HUES64 (cell line): ENCODE measurements around the gene CYB561D1.

Experiments used
- H3K27ac ChIP-seq: 2 replicates; pipeline ENCODE4 v1.7.0; 2013; ENCODE audit warnings: low read depth, low read length, inconsistent platforms
- H3K27me3 ChIP-seq: 2 replicates; pipeline ENCODE4 v1.6.1; 2013; ENCODE audit warnings: mild to moderate bottlenecking, low read length; ENCODE audit not compliant: insufficient read depth
- H3K36me3 ChIP-seq: 2 replicates; pipeline ENCODE4 v1.6.1; 2013; ENCODE audit warnings: mild to moderate bottlenecking, low read length; ENCODE audit not compliant: insufficient read depth
- H3K4me1 ChIP-seq: 2 replicates; pipeline ENCODE4 v1.6.1; 2013; ENCODE audit warnings: mild to moderate bottlenecking, low read length, moderate library complexity; ENCODE audit not compliant: insufficient read depth
- H3K4me3 ChIP-seq: 2 replicates; pipeline ENCODE4 v1.5.1; 2013; ENCODE audit warnings: mild to moderate bottlenecking, low read length, moderate library complexity
- H3K9ac ChIP-seq: 2 replicates; pipeline ENCODE4 v1.6.1; 2013; ENCODE audit warnings: mild to moderate bottlenecking, low read depth, low read length
- H3K9me3 ChIP-seq: 2 replicates; pipeline ENCODE4 v1.6.1; 2013; ENCODE audit warnings: low read depth, low read length; ENCODE audit not compliant: insufficient read depth
- WGBS: fragments of 150-250, 120-280 bp; methylation state at CpG from one replicate; pipeline ENCODE4 v1.1.7; 2013; ENCODE audit warnings: missing lambda C conversion rate; 5-methylcytosine and 5-hydroxymethylcytosine counted together

The CYB561D1 gene

GRCh38 chr1:109531826-109532364 is 38.0 kb downstream of the CYB561D1 start:
- Histone ChIP-seq H3K27me3 (no peaks in the 10 kb centered on the region), H3K9ac (no peak overlapping the region), H3K4me1 (peaks cover 9% of the 10 kb centered on the region; the same call in 1 of the 2 replicates), H3K9me3 (no peaks in the 10 kb centered on the region), H3K36me3 (no peaks in the 10 kb centered on the region), H3K27ac (no peak overlapping the region), H3K4me3 (no peak overlapping the region)
- WGBS, result 67% methylated on average over 16 of the region's 16 CpGs

- Histone ChIP-seq H3K27ac (no peak overlapping the region), H3K9ac (no peak overlapping the region), H3K4me3 (peak overlapping the region; percentile 24; the same call in 1 of the 2 replicates), H3K9me3 (no peaks in the 10 kb centered on the region), H3K4me1 (peaks cover 9% of the 10 kb centered on the region; the same call in 1 of the 2 replicates), H3K27me3 (no peaks in the 10 kb centered on the region), H3K36me3 (no peaks in the 10 kb centered on the region)
- WGBS, result 21% methylated on average over 12 of the region's 12 CpGs
Measured at GRCh38 chr1:109532365-109533136, 38.7 kb downstream of the CYB561D1 start.

GRCh38 chr1:109534307-109534858 is 40.5 kb downstream of the CYB561D1 start:
- 81% methylated on average over 1 of the region's 1 CpG for WGBS
- no peak overlapping the region for H3K4me3 ChIP-seq
- H3K9me3 ChIP-seq, result no peaks in the 10 kb centered on the region
- no peak overlapping the region for H3K27ac ChIP-seq
- no peak overlapping the region for H3K9ac ChIP-seq
- no peaks in the 10 kb centered on the region for H3K27me3 ChIP-seq
- H3K4me1 ChIP-seq, result peaks cover 9% of the 10 kb centered on the region; the same call in 1 of the 2 replicates
- no peaks in the 10 kb centered on the region for H3K36me3 ChIP-seq

GRCh38 chr1:109535481-109535880 is 41.6 kb downstream of the CYB561D1 start:
- no peaks in the 10 kb centered on the region for H3K36me3 ChIP-seq
- no peak overlapping the region for H3K4me3 ChIP-seq
- no peaks in the 10 kb centered on the region for H3K9me3 ChIP-seq
- peaks cover 4% of the 10 kb centered on the region; the same call in 1 of the 2 replicates for H3K4me1 ChIP-seq
- WGBS, result 83% methylated on average over 4 of the region's 4 CpGs
- no peak overlapping the region for H3K27ac ChIP-seq
- no peaks in the 10 kb centered on the region for H3K27me3 ChIP-seq
- no peak overlapping the region for H3K9ac ChIP-seq

GRCh38 chr1:109535971-109536491 is 42.1 kb downstream of the CYB561D1 start:
- Histone ChIP-seq H3K9ac (no peak overlapping the region), H3K9me3 (no peaks in the 10 kb centered on the region), H3K4me1 (peaks cover 4% of the 10 kb centered on the region; the same call in 1 of the 2 replicates), H3K36me3 (no peaks in the 10 kb centered on the region), H3K27ac (no peak overlapping the region), H3K4me3 (no peak overlapping the region), H3K27me3 (no peaks in the 10 kb centered on the region)
- 90% methylated on average over 5 of the region's 5 CpGs for WGBS

- Histone ChIP-seq H3K9me3 (no peaks in the 10 kb centered on the region), H3K4me3 (no peak overlapping the region), H3K27ac (no peak overlapping the region), H3K9ac (no peak overlapping the region), H3K4me1 (peaks cover 2% of the 10 kb centered on the region; the same call in 1 of the 2 replicates), H3K36me3 (no peaks in the 10 kb centered on the region), H3K27me3 (no peaks in the 10 kb centered on the region)
- WGBS, result 88% methylated on average over 9 of the region's 9 CpGs
Measured at GRCh38 chr1:109537450-109538178, 43.7 kb downstream of the CYB561D1 start.

- no peak overlapping the region for H3K4me3 ChIP-seq
- H3K9ac ChIP-seq, result no peak overlapping the region
- H3K9me3 ChIP-seq, result no peaks in the 10 kb centered on the region
- H3K4me1 ChIP-seq, result no peaks in the 10 kb centered on the region
- H3K27me3 ChIP-seq, result no peaks in the 10 kb centered on the region
- no peaks in the 10 kb centered on the region for H3K36me3 ChIP-seq
- 91% methylated on average over 8 of the region's 9 CpGs for WGBS
- H3K27ac ChIP-seq, result no peak overlapping the region
Measured at GRCh38 chr1:109538827-109539555, 45.1 kb downstream of the CYB561D1 start.

GRCh38 chr1:109539676-109540075 is 45.8 kb downstream of the CYB561D1 start, which contains the start of gene GPR61:
Gene GPR61 (plus strand): TSS chr1:109539872. CDS start chr1:109543023, 3,151 bp downstream.
- no peak within 1 kb of the TSS for H3K27ac ChIP-seq
- no peaks in the 10 kb centered on the region for H3K9me3 ChIP-seq
- 53% methylated on average over 7 of the region's 7 CpGs for WGBS
- H3K36me3 ChIP-seq, result no peaks in the 10 kb centered on the region
- H3K27me3 ChIP-seq, result no peaks in the 10 kb centered on the region
- no peaks in the 10 kb centered on the region for H3K4me1 ChIP-seq
- H3K4me3 ChIP-seq, result peak within 1 kb of the TSS; percentile 27; the same call in 1 of the 2 replicates
- H3K9ac ChIP-seq, result no peak within 1 kb of the TSS

GRCh38 chr1:109541102-109541501 is 47.2 kb downstream of the CYB561D1 start:
- no peaks in the 10 kb centered on the region for H3K9me3 ChIP-seq
- no peak overlapping the region for H3K4me3 ChIP-seq
- H3K9ac ChIP-seq, result no peak overlapping the region
- H3K4me1 ChIP-seq, result no peaks in the 10 kb centered on the region
- H3K27me3 ChIP-seq, result no peaks in the 10 kb centered on the region
- no peak overlapping the region for H3K27ac ChIP-seq
- no peaks in the 10 kb centered on the region for H3K36me3 ChIP-seq
- 83% methylated on average over 3 of the region's 3 CpGs for WGBS

GRCh38 chr1:109542657-109543056 is 48.8 kb downstream of the CYB561D1 start:
- H3K36me3 ChIP-seq, result no peaks in the 10 kb centered on the region
- H3K4me1 ChIP-seq, result peaks cover 13% of the 10 kb centered on the region; the same call in 1 of the 2 replicates
- no peaks in the 10 kb centered on the region for H3K9me3 ChIP-seq
- no peak overlapping the region for H3K27ac ChIP-seq
- no peak overlapping the region for H3K9ac ChIP-seq
- WGBS, result 93% methylated on average over 10 of the region's 10 CpGs
- H3K27me3 ChIP-seq, result no peaks in the 10 kb centered on the region
- H3K4me3 ChIP-seq, result no peak overlapping the region
